Head of caudate nucleus (tissue), 42 donors: ENCODE data around the gene FOLR3.
"Not testable (repeated sequence)": the region's sequence is repeated elsewhere in the genome, so short reads cannot be mapped to it uniquely, and the experiment has no call there.

Experiments used
- DNase-seq, 42 donors: peaks; one replicate each; pipeline versions ENCODE4 v3.0.0 to v3.0.0-alpha.2; 2020 to 2021; ENCODE audit warnings: mixed read lengths in 7 of 42
- intact Hi-C: fragments of 100-400 bp; cut with DNase I; formaldehyde crosslinking; loops from one replicate; pipeline ENCODE4 v1.15.0; 2022

The FOLR3 gene

GRCh38 chr11:72135473-72135872 is at the start of gene FOLR3:
Gene FOLR3, plus strand, starts transcription at chr11:72135725. Its CDS starts 228 bp downstream, at chr11:72135953.
- DNase-seq, intact Hi-C loops: not testable (repeated sequence)

GRCh38 chr11:72088076-72088808 is 47.3 kb upstream of the FOLR3 start:
- intact Hi-C loops = no loop called here

GRCh38 chr11:72091292-72091691 is 44.2 kb upstream of the FOLR3 start:
- peak; percentile 47 to 91 (median 76) for DNase-seq
- intact Hi-C loops = loop anchor here (5.0 kb wide), 1 partner anchor 64 kb away; no protein-coding TSS in a partner anchor

More at GRCh38 chr11:72088076-72088808, 47.3 kb upstream of the FOLR3 start:
- DNase-seq = no peak

DNA sequence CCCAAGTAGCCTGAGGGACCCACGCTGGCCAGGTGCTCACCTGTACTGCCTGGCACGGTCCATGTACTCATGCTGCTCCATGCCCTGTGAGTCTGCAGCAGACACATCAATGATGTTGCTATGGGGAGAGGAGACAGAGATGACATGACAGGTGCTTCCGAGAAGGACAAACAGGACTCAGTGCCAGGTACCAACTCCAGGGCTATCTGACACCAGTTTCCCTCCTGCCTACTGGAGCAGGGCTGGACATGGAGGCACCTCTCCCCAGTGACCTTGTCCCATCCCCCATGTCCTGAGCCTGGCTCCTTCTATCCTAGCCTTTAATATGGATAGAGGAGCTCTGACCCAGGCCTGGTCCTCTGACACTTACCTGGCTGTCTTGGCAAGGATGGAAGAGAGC is 36.8 kb upstream of the FOLR3 start:
- no peak for DNase-seq
- intact Hi-C loops = no loop called here

- DNase-seq = no peak
- intact Hi-C loops = no loop called here
These were observed 35.5 kb upstream of the FOLR3 start for GRCh38 chr11:72100009-72100408.

DNA sequence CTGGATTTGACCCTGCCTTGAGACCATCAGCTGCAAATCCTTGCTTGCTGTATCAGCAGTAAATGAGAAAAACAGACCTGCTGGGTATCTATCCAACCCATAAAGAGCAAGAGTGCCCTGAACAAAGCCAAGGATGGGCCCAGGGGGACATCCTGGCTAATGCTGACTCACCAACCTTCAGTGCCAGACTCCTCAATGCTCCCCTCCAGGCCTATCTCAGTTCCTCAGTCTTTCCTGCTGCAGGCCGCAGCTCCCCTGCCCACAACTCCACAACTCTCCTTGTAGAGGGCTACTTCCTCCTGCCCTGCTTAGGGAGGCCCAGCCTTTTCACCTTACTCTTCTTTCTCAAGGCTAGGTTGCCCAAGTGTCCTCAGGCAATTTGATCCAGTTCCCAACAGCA is 35.1 kb upstream of the FOLR3 start:
- intact Hi-C loops = no loop called here

DNA sequence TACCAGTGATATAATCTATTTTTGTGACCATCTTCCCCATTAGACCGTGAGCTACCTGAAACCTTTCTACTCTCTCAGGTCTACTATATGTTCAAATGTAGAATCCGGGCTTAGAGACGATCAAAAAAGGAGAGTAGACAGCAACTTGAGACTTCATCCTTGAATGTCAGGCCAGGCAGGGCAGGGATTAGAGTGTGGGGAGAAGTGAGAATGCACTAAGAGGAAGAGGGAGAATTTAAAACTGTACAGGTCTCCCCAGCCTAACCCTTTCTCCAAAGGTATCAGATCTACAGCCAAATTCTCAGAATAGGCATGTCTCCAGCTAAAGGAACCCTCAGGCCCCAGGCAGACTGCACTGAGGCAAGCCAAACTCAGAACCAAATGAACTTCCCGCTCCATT is 33.4 kb upstream of the FOLR3 start:
- no peak for DNase-seq
- intact Hi-C loops = loop anchor here (2.0 kb wide), 1 partner anchor 21 kb away; the partner anchor contains the start of genes LRRC51 and NUMA1

More for the DNA sequence above, 35.1 kb upstream of the FOLR3 start:
- no peak for DNase-seq

GRCh38 chr11:72102631-72102945 is 32.9 kb upstream of the FOLR3 start:
- intact Hi-C loops = loop anchor here (2.0 kb wide), 1 partner anchor 22 kb away; the partner anchor contains the start of genes LRRC51 and NUMA1
- no peak for DNase-seq

DNA sequence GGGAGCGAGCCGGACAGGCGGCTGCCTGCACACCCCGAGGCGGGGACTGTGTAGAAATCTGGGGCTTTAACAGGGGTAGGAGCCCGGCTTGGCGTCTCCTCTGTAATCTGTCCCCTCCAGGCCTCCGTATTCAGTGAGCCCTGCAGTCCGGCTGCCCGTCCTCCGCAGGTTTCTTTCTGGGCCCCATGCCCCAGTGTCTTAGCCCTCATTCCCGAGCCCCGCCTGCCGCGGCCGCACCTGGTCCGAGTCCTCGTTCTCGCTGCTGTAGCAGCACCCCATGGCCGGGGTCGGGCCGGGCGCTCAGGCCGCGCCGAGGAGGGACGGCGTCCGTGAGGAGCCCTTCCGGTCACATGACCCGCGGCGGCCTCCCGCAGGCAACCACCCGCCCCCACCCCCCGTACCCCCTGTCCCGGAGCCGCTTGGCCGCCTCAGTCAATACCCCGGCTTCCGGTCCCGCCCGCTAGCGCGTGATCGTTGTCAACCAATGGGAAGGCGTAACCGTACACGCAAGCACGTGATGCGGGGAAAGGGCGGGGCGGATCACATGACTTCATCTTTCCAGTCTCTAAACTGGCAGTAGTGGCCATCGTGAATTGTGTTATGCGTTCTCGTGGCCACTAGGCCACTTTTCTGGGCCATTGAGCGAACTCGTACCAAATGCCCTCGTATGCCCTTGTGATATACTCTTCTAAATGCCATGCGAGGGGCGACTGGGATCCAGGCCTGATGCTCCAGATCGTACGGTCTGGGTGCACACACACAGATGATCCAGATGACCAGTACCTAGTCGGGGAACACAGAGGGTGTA is 32.4 kb upstream of the FOLR3 start, which contains the start of gene LAMTOR1:
LAMTOR1 (minus strand) TSS at position 352 of the 808 bp plus-strand sequence; CDS start at position 279, 73 bp downstream.
- intact Hi-C loops = loop anchor here (1.0 to 2.0 kb wide), 2 partner anchors 9 to 22 kb away; partner anchors contain the start of genes ANAPC15, LRRC51 and NUMA1
- peak; percentile 93 to 100 (median 98) for DNase-seq

GRCh38 chr11:72103754-72104167 is 31.8 kb upstream of the FOLR3 start:
- no peak for DNase-seq
- intact Hi-C loops = loop anchor here (1.0 to 2.0 kb wide), 2 partner anchors 9 to 23 kb away; partner anchors contain the start of genes ANAPC15, LRRC51 and NUMA1

DNA sequence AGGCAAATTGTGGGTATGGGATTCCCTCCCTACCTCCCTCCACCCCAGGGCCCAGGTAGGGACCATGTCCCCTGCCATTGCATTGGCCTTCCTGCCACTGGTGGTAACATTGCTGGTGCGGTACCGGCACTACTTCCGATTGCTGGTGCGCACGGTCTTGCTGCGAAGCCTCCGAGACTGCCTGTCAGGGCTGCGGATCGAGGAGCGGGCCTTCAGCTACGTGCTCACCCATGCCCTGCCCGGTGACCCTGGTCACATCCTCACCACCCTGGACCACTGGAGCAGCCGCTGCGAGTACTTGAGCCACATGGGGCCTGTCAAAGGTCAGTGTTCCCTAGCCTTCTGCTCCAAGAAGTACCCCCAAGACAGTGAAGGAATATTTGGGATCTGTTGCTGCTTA is 29.6 kb upstream of the FOLR3 start, which contains the start of gene TOMT:
TOMT (plus strand) TSS at position 37 of the 400 bp plus-strand sequence; CDS start at position 65, 28 bp downstream.
- DNase-seq = no peak

DNA sequence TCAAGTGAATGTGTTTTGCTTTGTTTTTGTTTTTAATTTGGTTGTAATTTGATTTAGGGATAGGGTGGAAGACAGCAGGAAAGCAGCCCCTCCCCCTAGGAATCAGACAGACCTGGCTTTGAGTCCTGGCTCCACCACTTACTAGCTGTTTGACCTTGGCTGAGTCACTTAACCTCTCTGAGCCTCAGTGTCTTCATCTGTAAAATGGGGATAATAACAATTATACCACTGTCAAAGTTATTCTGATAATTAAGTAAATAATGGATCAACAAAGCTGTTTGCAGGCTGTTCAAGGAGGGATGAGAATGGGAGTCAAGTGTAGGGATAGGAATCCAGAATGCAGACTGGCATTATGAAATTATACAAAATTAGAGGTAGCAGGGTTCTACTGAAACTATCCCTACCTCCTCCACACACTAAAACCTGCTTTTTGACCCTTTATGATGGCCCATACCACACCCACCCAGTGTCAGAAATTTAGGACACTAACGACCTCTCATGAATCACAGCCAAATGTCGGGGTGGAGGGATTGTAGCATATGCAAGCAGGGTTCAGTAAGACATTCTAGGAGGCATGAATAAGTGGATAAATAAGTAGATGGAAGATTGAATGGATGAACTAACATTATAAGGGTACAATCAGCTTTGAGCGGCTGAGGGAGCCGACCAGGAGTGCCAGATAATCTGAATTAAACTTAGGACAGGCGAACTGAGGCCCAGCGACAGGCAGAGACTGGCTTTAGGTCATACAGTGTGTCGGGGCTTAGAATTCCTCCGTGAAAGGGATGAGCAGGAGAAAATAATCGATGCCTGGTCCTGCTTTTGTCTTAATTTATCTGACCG is 24.0 kb upstream of the FOLR3 start:
- DNase-seq = no peak
- intact Hi-C loops = loop anchor here (1.0 to 5.0 kb wide), 2 partner anchors 8 to 111 kb away; partner anchors contain the start of genes INPPL1 and LAMTOR1

More for the DNA sequence above, 29.6 kb upstream of the FOLR3 start, which contains the start of gene TOMT:
- intact Hi-C loops = no loop called here

DNA sequence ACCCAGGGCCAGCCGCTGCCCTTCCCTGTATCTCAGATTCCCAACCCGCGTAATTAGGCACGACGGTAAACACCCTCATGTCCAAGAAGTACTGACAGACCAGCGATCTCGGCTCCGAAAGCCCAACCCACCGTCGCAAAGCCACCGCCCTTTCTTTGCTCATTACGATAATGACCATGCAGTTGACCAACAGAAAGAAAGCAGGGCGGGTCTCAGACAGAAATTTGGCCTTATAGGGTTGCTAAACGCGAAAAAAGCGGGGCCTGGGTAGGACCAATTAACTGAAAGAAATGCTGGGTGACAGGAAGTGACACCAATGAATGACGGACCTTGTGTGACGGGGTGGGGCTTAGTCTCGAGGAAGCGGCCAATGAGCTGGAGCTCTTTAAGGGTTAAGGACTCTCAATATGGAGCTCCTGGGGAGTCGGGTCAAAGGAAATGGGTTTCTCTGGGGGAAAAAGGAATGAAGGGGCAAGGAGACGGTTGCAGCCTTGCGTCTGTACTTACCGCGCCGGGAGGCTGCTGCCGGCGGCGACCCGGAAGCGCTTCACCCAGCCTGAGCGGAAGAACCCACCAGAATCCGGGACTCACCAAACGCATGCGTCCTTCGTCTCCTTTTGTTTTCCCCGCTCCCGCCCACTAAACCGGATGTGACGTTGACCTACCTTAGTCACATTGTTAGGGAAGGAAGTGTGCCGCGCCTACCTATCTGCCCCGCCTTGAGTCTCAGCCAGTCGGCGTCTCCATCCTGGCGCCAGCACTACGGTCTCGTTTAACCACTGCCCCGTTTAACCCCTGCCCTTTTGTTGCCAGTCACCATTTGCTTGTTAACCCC is 23.2 kb upstream of the FOLR3 start, which contains the start of gene ANAPC15:
ANAPC15 (minus strand) TSS at position 553 of the 835 bp plus-strand sequence. CDS start 1,419 bp downstream, outside the sequence.
- DNase-seq = peak; percentile 89 to 99 (median 96)
- intact Hi-C loops = loop anchor here (1.0 to 5.0 kb wide), 2 partner anchors 9 to 110 kb away; partner anchors contain the start of genes INPPL1 and LAMTOR1

DNA sequence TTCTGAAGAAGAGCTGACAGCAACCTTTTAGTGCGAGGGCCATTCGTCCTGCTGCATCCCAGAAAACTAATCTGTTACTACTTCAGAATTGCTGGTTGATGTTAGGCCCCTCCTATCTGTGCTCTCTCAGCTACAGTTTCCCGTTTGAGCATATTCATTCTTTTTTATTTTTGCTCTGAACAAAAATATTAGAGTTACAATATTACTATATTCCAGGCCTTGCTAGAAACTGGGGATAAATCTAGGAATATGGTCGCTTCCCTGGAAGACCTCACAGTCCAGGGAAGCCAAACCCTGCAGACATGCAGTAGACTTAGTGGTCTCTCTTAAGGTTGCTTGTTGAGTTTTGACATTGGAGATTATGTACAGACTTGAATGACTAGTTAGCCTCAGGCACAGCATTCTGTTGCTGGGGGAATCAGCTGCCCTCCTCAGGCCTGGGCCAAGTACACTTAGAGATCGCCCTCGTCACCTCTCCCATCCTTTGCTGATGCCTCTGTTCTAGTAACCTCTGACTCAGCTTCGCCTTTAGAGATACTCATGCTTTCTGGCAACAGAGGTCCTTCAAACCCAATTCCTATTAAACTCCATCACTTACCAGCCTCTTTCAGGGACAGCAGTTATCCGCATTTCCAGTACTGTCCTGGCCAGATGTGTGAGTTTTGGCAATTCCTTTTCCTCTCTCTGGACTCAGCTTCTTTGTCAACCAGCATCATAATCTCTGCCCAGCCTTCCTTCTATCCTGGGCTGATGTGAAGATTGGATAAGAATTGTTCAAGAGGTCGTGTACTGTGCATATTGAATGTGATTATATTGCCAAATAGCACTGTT is 22.3 kb upstream of the FOLR3 start:
- DNase-seq = no peak
- intact Hi-C loops = loop anchor here (1.0 to 5.0 kb wide), 2 partner anchors 10 to 109 kb away; partner anchors contain the start of genes INPPL1 and LAMTOR1

DNA sequence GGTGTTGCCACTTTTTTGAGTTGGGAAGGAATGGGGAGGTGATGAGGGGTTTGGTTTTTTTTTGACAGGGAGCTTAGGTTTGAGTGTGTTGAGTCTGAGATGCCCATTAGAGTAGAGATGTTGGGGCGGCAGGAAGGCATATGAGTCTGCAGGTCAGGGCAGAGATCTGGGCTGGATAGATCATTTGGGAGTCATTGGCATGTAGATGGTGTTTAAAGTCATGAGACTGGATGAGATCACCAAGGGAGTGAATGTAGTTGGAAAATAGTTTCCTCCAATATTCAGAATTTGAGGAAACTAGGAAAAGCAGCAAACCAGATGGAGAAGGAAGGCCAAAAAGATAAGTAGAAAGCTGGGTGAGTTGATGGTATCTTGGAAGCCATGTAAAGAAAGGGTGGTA is 21.0 kb upstream of the FOLR3 start:
- intact Hi-C loops = loop anchor here (5.0 kb wide), 1 partner anchor 108 kb away; the partner anchor contains the start of gene INPPL1
- DNase-seq = no peak

DNA sequence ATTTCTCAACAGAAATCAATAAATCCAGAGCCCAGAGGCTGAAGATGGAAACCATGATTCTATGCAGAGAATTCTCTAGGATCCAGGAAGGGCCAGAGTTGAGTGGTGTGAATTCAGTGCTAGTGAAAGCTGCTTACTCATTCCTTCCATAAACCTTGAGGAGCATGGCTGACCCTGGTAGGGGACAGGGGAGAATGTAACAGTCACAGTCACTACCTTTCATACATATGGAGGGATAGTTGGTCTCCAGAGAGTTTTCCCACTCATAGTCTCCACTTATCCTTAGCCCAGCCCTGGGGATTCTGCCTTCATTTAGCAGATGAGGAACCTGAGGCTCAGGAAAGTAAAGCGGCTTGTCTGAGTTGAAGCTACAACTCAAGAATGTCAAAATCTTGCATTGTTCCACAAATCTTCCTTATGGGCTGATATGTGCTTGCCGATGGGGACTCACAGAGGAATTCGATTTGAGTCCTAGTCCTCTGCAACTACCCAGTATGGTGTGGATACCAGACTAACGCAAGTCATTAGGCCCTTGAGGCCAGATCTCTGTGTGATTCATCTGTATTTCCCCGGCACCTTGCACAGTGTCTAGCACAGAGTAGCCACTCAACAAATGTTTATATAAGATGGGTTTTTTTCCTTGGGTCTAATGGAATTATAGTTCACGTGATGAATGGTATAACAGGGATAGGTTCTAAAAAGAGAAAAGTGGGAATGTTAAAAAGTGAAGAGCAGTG is 19.3 kb upstream of the FOLR3 start:
- intact Hi-C loops = no loop called here

More for the DNA sequence above, 19.3 kb upstream of the FOLR3 start:
- DNase-seq = no peak
